ENCODE measurements around the gene TSSK6. TPM values are rescaled to one million over a fixed set of nuclear protein-coding genes. Genes with fewer than 3 reads are reported as not detected.

The TSSK6 gene
- total RNA-seq, 3 donors from 2014 or later, result 0.96 to 2.9 (median 2.3) TPM

GRCh38 chr19:19527371-19527656 lies 12.0 kb upstream of the TSSK6 start:
- Histone ChIP-seq H3K4me1 (no peaks in the 10 kb centered on the region), H3K36me3 (peaks cover 4% of the 10 kb centered on the region), H3K27ac (no peak overlapping the region), H3K27me3 (no peaks in the 10 kb centered on the region), H3K4me3 (no peak overlapping the region), H3K9me3 (no peaks in the 10 kb centered on the region)
- intact Hi-C loops (cut with DNase I; ENCODE audit: low total_unique reads), result no loop called here
- TF ChIP-seq CTCF (IDR thresholded peaks at IDR 0.05) (no peak), POLR2AphosphoS5 (IDR thresholded peaks at IDR 0.05) (no peak), POLR2A (IDR thresholded peaks at IDR 0.05) (no peak)
- no peak for DNase-seq (ENCODE audit: low spot score in 2 of 2)

- H3K4me1 ChIP-seq, result no peaks in the 10 kb centered on the region
- TF ChIP-seq POLR2AphosphoS5 (IDR thresholded peaks at IDR 0.05), result no peak
- no peak for TF ChIP-seq CTCF (IDR thresholded peaks at IDR 0.05)
- TF ChIP-seq POLR2A (IDR thresholded peaks at IDR 0.05), result no peak
- no peak overlapping the region for H3K4me3 ChIP-seq
- H3K27ac ChIP-seq, result no peak overlapping the region
- intact Hi-C loops (cut with DNase I; ENCODE audit: low total_unique reads), result no loop called here
- no peak for DNase-seq (ENCODE audit: low spot score in 2 of 2)
- H3K27me3 ChIP-seq, result no peaks in the 10 kb centered on the region
- no peaks in the 10 kb centered on the region for H3K9me3 ChIP-seq
- peaks cover 4% of the 10 kb centered on the region for H3K36me3 ChIP-seq
Measured at GRCh38 chr19:19526581-19527370, 11.4 kb upstream of the TSSK6 start.

- no peaks in the 10 kb centered on the region for H3K9me3 ChIP-seq
- no peaks in the 10 kb centered on the region for H3K4me1 ChIP-seq
- no peak overlapping the region for H3K4me3 ChIP-seq
- no peak for DNase-seq (ENCODE audit: low spot score in 2 of 2)
- no peaks in the 10 kb centered on the region for H3K27me3 ChIP-seq
- no peak overlapping the region for H3K27ac ChIP-seq
- intact Hi-C loops (cut with DNase I; ENCODE audit: low total_unique reads), result no loop called here
- peaks cover 4% of the 10 kb centered on the region for H3K36me3 ChIP-seq
- no peak for TF ChIP-seq POLR2A (IDR thresholded peaks at IDR 0.05)
- no peak for TF ChIP-seq POLR2AphosphoS5 (IDR thresholded peaks at IDR 0.05)
- no peak for TF ChIP-seq CTCF (IDR thresholded peaks at IDR 0.05)
Measured at GRCh38 chr19:19525611-19526380, 10.4 kb upstream of the TSSK6 start.

GRCh38 chr19:19524053-19524452 lies 8.7 kb upstream of the TSSK6 start:
- no peak overlapping the region for H3K4me3 ChIP-seq
- no peak for TF ChIP-seq POLR2AphosphoS5 (IDR thresholded peaks at IDR 0.05)
- no peak for TF ChIP-seq POLR2A (IDR thresholded peaks at IDR 0.05)
- no peak for TF ChIP-seq CTCF (IDR thresholded peaks at IDR 0.05)
- intact Hi-C loops (cut with DNase I; ENCODE audit: low total_unique reads), result no loop called here
- DNase-seq (ENCODE audit: low spot score in 2 of 2), result no peak
- no peaks in the 10 kb centered on the region for H3K9me3 ChIP-seq
- H3K4me1 ChIP-seq, result no peaks in the 10 kb centered on the region
- H3K36me3 ChIP-seq, result peaks cover 4% of the 10 kb centered on the region
- no peaks in the 10 kb centered on the region for H3K27me3 ChIP-seq
- H3K27ac ChIP-seq, result no peak overlapping the region

GRCh38 chr19:19523177-19523576 lies 7.8 kb upstream of the TSSK6 start:
- Histone ChIP-seq H3K36me3 (peaks cover 4% of the 10 kb centered on the region), H3K4me1 (no peaks in the 10 kb centered on the region), H3K27ac (no peak overlapping the region), H3K9me3 (no peaks in the 10 kb centered on the region), H3K4me3 (no peak overlapping the region), H3K27me3 (no peaks in the 10 kb centered on the region)
- no peak for DNase-seq (ENCODE audit: low spot score in 2 of 2)
- TF ChIP-seq POLR2AphosphoS5 (IDR thresholded peaks at IDR 0.05), result no peak
- TF ChIP-seq POLR2A (IDR thresholded peaks at IDR 0.05), result no peak
- TF ChIP-seq CTCF (IDR thresholded peaks at IDR 0.05), result no peak
- intact Hi-C loops (cut with DNase I; ENCODE audit: low total_unique reads), result no loop called here
